Measurements from ENCODE around the gene OSBPL9. TPM values are rescaled to one million over a fixed set of nuclear protein-coding genes. Genes with fewer than 3 reads are reported as not detected.
A peak's percentile ranks its signal among the peaks of the same experiment; 100 is the strongest.
"Not testable (repeated sequence)": the region's sequence is repeated elsewhere in the genome, so short reads cannot be mapped to it uniquely, and the experiment has no call there.

OSBPL9 gene
- total RNA-seq, 2 experiments from 2014 or later, result 52.5 to 55.9 TPM

GRCh38 chr1:51584021-51584420 lies 32.9 kb upstream of the OSBPL9 start:
- H3K36me3 Mint-ChIP-seq, result no peaks in the 10 kb centered on the region
- H3K4me1 Mint-ChIP-seq, result no peaks in the 10 kb centered on the region
- DNase-seq, result no peak
- H3K27ac Mint-ChIP-seq, result no peak overlapping the region
- H3K4me3 Mint-ChIP-seq, result no peak overlapping the region
- H3K9me3 Mint-ChIP-seq, result no peaks in the 10 kb centered on the region
- H3K27me3 Mint-ChIP-seq, result no peaks in the 10 kb centered on the region

DNA sequence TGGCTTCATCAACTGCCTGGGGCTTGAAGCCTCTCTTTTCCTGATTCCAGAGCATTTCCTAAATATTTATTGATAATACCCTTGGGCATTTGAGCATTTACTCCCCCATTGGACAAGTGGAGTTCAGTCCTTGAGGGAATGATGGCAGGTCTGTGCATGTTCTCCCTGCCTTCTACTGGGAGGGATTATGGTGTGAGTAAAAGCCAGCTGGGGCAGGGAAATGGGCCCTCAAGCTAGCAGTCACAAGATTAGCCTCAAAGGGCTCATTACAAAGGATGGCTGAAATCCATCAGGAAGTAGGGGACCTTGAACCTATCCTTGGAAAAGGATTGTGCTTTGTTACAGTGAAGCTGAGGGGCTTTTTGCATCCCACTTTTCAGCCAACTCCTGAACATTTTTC lies 24.2 kb upstream of the OSBPL9 start:
- Mint-ChIP-seq H3K27me3 (no peaks in the 10 kb centered on the region), H3K9me3 (no peaks in the 10 kb centered on the region)

DNA sequence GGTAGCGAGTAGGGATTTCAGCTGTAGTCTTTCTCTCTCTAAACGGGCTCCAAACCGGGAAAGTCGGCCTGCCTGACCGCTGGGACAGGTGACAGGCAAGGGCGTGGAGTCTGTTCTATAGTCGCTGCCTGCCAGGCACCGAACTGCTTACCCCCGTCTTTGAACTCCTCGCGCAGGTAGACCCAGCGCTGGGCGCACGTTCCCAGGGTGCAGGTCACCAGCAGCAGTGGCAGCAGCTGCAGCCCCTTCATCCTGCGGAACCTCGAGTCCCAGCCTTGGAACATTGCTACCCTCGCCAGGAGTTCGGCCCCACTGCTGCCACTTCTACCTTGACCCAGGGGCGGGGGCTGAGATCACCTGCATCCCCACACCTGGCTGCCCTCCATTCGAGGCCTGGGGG lies 22.2 kb upstream of the OSBPL9 start:
- Mint-ChIP-seq H3K27ac (no peak overlapping the region), H3K4me1 (no peaks in the 10 kb centered on the region), H3K9me3 (no peaks in the 10 kb centered on the region), H3K36me3 (no peaks in the 10 kb centered on the region), H3K4me3 (no peak overlapping the region), H3K27me3 (no peaks in the 10 kb centered on the region)
- no peak for DNase-seq

More for the DNA sequence above, 24.2 kb upstream of the OSBPL9 start:
- H3K36me3 Mint-ChIP-seq, result no peaks in the 10 kb centered on the region
- no peaks in the 10 kb centered on the region for H3K4me1 Mint-ChIP-seq
- H3K4me3 Mint-ChIP-seq, result no peak overlapping the region
- H3K27ac Mint-ChIP-seq, result no peak overlapping the region
- no peak for DNase-seq

- Mint-ChIP-seq H3K9me3 (no peaks in the 10 kb centered on the region), H3K36me3 (no peaks in the 10 kb centered on the region), H3K27ac (no peak overlapping the region), H3K4me1 (no peaks in the 10 kb centered on the region), H3K27me3 (no peaks in the 10 kb centered on the region), H3K4me3 (no peak overlapping the region)
- DNase-seq, result no peak
These were observed 16.4 kb upstream of the OSBPL9 start for GRCh38 chr1:51600529-51600928.

- Mint-ChIP-seq H3K27me3 (no peaks in the 10 kb centered on the region), H3K9me3 (no peaks in the 10 kb centered on the region), H3K4me1 (no peaks in the 10 kb centered on the region), H3K27ac (no peak overlapping the region), H3K36me3 (no peaks in the 10 kb centered on the region), H3K4me3 (no peak overlapping the region)
- DNase-seq, result no peak
These were observed 15.9 kb upstream of the OSBPL9 start for GRCh38 chr1:51600965-51601364.

- DNase-seq, result no peak
These were observed 10.8 kb upstream of the OSBPL9 start for GRCh38 chr1:51605961-51606723.

GRCh38 chr1:51607681-51608095 lies 9.2 kb upstream of the OSBPL9 start:
- Mint-ChIP-seq H3K4me3 (no peak overlapping the region), H3K27me3 (peaks cover 3% of the 10 kb centered on the region), H3K9me3 (no peaks in the 10 kb centered on the region), H3K27ac (no peak overlapping the region), H3K4me1 (no peaks in the 10 kb centered on the region), H3K36me3 (no peaks in the 10 kb centered on the region)
- no peak for DNase-seq

More at GRCh38 chr1:51605961-51606723, 10.8 kb upstream of the OSBPL9 start:
- H3K27me3 Mint-ChIP-seq, result peaks cover 3% of the 10 kb centered on the region
- H3K9me3 Mint-ChIP-seq, result no peaks in the 10 kb centered on the region
- H3K4me3 Mint-ChIP-seq, result no peak overlapping the region
- H3K4me1 Mint-ChIP-seq, result no peaks in the 10 kb centered on the region
- H3K36me3 Mint-ChIP-seq, result no peaks in the 10 kb centered on the region
- H3K27ac Mint-ChIP-seq, result no peak overlapping the region

- H3K27ac Mint-ChIP-seq, H3K9me3 Mint-ChIP-seq, H3K27me3 Mint-ChIP-seq, H3K4me3 Mint-ChIP-seq, DNase-seq, H3K36me3 Mint-ChIP-seq, H3K4me1 Mint-ChIP-seq: not testable (repeated sequence)
These were observed 6.8 kb upstream of the OSBPL9 start for GRCh38 chr1:51610104-51610503.

GRCh38 chr1:51610637-51611036 lies 6.3 kb upstream of the OSBPL9 start:
- no peaks in the 10 kb centered on the region for H3K9me3 Mint-ChIP-seq
- no peak for DNase-seq

GRCh38 chr1:51612447-51612961 lies 4.4 kb upstream of the OSBPL9 start:
- Mint-ChIP-seq H3K4me1 (peaks cover 3% of the 10 kb centered on the region), H3K27me3 (peaks cover 3% of the 10 kb centered on the region), H3K27ac (no peak overlapping the region), H3K4me3 (no peak overlapping the region), H3K36me3 (no peaks in the 10 kb centered on the region), H3K9me3 (no peaks in the 10 kb centered on the region)
- DNase-seq, result no peak

More at GRCh38 chr1:51610637-51611036, 6.3 kb upstream of the OSBPL9 start:
- H3K4me1 Mint-ChIP-seq, result no peaks in the 10 kb centered on the region
- H3K27me3 Mint-ChIP-seq, result peaks cover 3% of the 10 kb centered on the region
- no peak overlapping the region for H3K27ac Mint-ChIP-seq
- H3K4me3 Mint-ChIP-seq, result no peak overlapping the region
- no peaks in the 10 kb centered on the region for H3K36me3 Mint-ChIP-seq

GRCh38 chr1:51615780-51616291 lies 1.1 kb upstream of the OSBPL9 start:
- DNase-seq, result no peak
- no peaks in the 10 kb centered on the region for H3K9me3 Mint-ChIP-seq
- H3K4me1 Mint-ChIP-seq, result peaks cover 18% of the 10 kb centered on the region
- no peaks in the 10 kb centered on the region for H3K27me3 Mint-ChIP-seq
- peak overlapping the region; percentile 23 for H3K4me3 Mint-ChIP-seq
- no peaks in the 10 kb centered on the region for H3K36me3 Mint-ChIP-seq
- no peak overlapping the region for H3K27ac Mint-ChIP-seq

DNA sequence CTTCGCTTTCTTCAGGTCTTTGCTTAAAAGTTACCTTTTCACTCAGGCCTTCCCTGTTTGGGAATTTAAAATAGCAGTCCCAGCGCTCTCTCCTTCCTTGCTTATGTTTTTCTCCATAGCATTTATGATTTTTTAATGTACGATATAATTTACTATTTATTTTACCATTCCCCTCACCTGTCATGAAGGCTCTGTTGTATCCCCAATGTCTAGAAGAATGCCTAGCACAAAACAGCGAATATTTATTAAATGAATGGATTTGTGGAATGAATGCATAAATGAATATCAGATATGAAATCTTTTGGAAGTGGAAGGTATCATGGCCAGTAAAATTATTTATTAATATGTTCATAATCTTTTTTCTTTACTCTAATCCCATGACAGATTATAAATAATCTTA lies 402 bp upstream of the OSBPL9 start:
- Mint-ChIP-seq H3K27me3 (no peaks in the 10 kb centered on the region), H3K4me3 (peak overlapping the region; percentile 23), H3K36me3 (no peaks in the 10 kb centered on the region), H3K9me3 (no peaks in the 10 kb centered on the region), H3K4me1 (peaks cover 18% of the 10 kb centered on the region), H3K27ac (no peak overlapping the region)
- no peak for DNase-seq

GRCh38 chr1:51618715-51619114 lies 1.8 kb downstream of the OSBPL9 start:
- peaks cover 26% of the 10 kb centered on the region for H3K4me1 Mint-ChIP-seq
- H3K36me3 Mint-ChIP-seq, result no peaks in the 10 kb centered on the region
- H3K27me3 Mint-ChIP-seq, result no peaks in the 10 kb centered on the region
- DNase-seq, result no peak
- no peaks in the 10 kb centered on the region for H3K9me3 Mint-ChIP-seq
- no peak overlapping the region for H3K27ac Mint-ChIP-seq
- H3K4me3 Mint-ChIP-seq, result no peak overlapping the region

- Mint-ChIP-seq H3K27me3 (no peaks in the 10 kb centered on the region), H3K4me3 (no peak overlapping the region), H3K27ac (no peak overlapping the region), H3K4me1 (peaks cover 28% of the 10 kb centered on the region), H3K9me3 (no peaks in the 10 kb centered on the region), H3K36me3 (no peaks in the 10 kb centered on the region)
- DNase-seq, result no peak
These were observed 3.6 kb downstream of the OSBPL9 start for GRCh38 chr1:51620470-51620869.

DNA sequence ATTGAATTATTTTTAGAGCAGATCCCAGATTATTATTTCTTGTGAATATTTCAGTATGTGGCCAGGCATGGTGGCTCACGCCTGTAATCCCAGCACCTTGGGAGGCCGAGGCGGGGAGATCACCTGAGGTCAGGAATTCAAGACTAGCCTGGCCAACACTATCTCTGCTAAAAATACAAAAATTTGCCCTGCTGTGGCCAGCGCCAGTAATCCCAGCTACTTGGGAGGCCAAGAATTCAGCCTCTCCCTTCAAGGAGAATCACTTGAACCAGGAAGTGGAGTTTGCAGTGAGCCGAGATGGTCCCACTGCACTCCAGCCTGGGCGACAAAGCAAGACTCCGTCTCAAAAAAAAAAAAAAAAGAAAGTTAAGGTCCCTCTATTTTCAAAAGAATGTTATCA lies 4.3 kb downstream of the OSBPL9 start:
- Mint-ChIP-seq H3K4me1 (peaks cover 30% of the 10 kb centered on the region), H3K9me3 (no peaks in the 10 kb centered on the region), H3K27me3 (no peaks in the 10 kb centered on the region), H3K36me3 (no peaks in the 10 kb centered on the region), H3K27ac (no peak overlapping the region), H3K4me3 (no peak overlapping the region)
- DNase-seq, result no peak
